C4-2B (cell line): ENCODE measurements around the gene DNAH1.

ENCODE experiments used
- H3K27ac ChIP-seq: fragments of 450-650 bp; 2 replicates; pipeline ENCODE4 v1.5.1; 2017
- CTCF ChIP-seq: fragments of 450-650 bp; conservative IDR thresholded peaks from 2 replicates; pipeline ENCODE4 v1.5.1; 2017; ENCODE audit warnings: mild to moderate bottlenecking
- ZFX ChIP-seq: fragments of 450-650 bp; IDR thresholded peaks from 2 replicates; pipeline ENCODE4 v1.6.1; 2017

DNAH1 gene

GRCh38 chr3:52400275-52400793 is 84.2 kb downstream of the DNAH1 start:
- no peak overlapping the region for H3K27ac ChIP-seq
- no peak for TF ChIP-seq ZFX

GRCh38 chr3:52401021-52401420 is 84.9 kb downstream of the DNAH1 start:
- no peak for TF ChIP-seq ZFX
- TF ChIP-seq CTCF = no peak
- no peak overlapping the region for H3K27ac ChIP-seq

GRCh38 chr3:52401551-52401950 is 85.4 kb downstream of the DNAH1 start:
- no peak overlapping the region for H3K27ac ChIP-seq
- TF ChIP-seq ZFX (no peak), CTCF (no peak)

GRCh38 chr3:52402101-52402521 is 86.0 kb downstream of the DNAH1 start:
- no peak overlapping the region for H3K27ac ChIP-seq
- TF ChIP-seq CTCF (no peak), ZFX (no peak)

- TF ChIP-seq CTCF (no peak), ZFX (no peak)
- no peak overlapping the region for H3K27ac ChIP-seq
These were observed 86.7 kb downstream of the DNAH1 start for GRCh38 chr3:52402706-52403270.

GRCh38 chr3:52403271-52403841 is 87.2 kb downstream of the DNAH1 start:
- no peak for TF ChIP-seq ZFX
- no peak for TF ChIP-seq CTCF
- H3K27ac ChIP-seq = no peak overlapping the region

- no peak for TF ChIP-seq CTCF
- no peak for TF ChIP-seq ZFX
These were observed 87.8 kb downstream of the DNAH1 start for GRCh38 chr3:52403955-52404354.

GRCh38 chr3:52404391-52404790 is 88.3 kb downstream of the DNAH1 start:
- no peak for TF ChIP-seq ZFX

More at GRCh38 chr3:52403955-52404354, 87.8 kb downstream of the DNAH1 start:
- H3K27ac ChIP-seq = no peak overlapping the region

More at GRCh38 chr3:52404391-52404790, 88.3 kb downstream of the DNAH1 start:
- H3K27ac ChIP-seq = no peak overlapping the region
